ENCODE measurements around the gene BDKRB2.
A peak's percentile ranks its signal among the peaks of the same experiment; 100 is the strongest.

Gene BDKRB2

DNA sequence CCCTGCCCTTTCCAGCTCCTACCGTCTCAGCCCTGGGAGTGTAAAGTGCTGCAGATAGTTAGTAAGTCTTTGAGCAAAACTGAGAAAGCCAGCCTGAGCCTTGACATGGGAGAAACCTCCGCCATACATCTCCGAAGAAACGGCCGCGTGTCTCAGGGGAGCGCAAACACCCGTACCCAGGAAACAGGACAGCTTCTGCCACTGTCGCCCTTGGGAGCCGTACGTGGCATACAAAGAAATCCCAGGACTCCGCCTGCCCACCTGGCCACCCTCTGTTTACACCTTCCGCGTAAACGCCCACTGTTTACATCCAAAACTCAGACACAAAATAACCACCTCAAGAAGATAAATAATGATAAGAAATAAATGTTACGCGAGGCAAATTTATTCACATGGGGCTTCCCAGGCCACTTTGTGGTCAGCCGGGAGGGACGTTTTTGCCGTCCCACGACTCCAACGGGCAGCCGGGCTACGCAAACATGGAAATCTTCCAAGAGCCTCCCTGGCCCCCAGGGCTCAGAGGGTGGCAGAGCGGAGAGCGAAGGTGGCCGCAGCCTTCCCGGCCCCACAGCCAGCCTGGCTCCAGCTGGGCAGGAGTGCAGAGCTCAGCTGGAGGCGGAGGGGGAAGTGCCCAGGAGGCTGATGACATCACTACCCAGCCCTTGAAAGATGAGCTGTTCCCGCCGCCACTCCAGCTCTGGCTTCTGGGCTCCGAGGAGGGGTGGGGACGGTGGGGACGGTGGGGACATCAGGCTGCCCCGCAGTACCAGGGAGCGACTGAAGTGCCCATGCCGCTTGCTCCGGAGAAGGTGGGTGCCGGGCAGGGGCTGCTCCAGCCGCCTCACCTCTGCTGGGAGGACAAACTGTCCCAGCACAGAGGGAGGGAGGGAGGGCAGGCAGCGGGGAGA is at the start of gene BDKRB2:
BDKRB2 (plus strand) TSS at position 689 of the 908 bp plus-strand sequence. CDS start 32,269 bp downstream, outside the sequence.
- peak; percentile 59 for DNase-seq (ENCODE audit: low spot score)

DNA sequence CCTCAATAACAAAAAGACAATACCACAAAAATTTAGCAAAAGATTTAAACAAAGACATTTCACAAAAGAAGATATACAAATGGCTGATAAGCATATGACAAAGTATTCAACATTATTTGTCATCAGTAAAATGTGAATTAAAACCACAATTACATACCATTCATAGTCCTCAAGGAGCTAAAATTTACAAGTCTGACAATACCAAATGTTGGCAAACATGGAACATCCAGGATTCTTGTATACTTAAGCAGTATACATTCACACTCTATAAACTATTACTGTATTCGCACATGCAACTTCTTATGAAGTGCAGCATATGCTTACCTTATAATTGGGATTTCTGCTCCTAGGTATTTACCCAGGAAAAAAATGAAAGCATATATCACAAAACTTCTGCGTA is 49.7 kb upstream of the BDKRB2 start:
- DNase-seq (ENCODE audit: low spot score) = no peak

DNA sequence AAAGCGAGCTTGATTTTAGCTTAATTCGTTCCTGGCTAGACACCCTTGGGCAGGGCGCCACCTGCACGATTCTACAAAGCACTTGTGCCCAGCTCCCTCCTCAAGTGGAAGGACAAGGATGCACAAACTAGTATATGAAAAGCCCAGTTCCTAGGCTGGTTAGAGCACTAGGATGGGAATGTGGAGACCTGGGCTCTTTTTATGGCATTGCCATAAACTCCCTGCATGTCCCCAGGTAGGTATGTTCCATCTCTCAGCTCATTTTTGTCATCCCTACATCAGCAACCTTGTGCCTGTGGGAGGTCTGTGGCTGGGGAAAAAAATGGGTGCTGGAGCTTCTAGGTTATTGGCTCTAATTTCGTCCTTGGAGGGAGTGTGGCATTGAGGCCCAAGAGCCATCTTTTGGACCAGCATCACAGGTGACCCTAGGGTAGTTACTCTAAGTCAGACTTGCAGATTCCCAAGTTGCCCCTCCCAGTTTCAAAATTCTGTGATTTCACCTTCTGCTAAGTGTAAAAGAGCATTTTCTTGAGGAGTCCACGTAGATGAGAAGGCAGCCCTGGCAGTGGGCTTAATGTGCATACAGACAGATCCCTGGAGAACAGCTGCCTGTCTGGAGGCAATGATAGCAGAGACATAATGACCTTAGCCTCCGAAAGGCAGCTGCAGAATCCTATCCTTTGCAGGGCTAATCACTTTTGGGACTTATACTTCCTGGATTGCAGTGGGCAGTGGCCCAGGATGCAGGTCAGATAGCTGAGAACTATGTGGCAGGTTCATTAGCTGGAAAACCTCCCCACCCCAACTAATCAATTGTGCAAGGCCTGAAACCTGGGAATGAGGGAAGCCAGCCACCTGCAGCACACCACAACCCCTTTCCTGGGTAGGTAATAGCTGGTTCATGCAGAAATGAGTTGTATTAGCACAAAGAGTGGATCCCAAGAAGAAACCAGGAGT is 47.6 kb upstream of the BDKRB2 start:
- DNase-seq (ENCODE audit: low spot score) = no peak

DNA sequence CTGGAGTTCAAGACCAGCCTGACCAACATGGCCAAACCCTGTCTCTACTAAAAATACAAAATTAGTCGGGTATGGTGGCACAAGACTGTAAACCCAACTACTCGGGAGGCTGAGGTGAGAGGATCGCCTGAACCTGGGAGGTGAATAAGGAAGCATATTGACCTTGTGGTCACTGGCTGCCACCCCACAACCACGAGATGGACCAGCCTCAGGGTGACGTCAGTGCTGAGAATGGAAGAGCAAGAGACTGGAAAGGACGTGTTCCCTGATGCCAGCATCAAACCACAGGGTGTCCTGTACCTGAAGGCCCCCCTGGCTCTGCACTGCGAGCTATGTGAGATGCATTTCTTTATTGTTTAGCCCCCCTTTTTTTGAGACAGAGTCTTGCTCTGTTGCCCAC is 45.9 kb upstream of the BDKRB2 start:
- no peak for DNase-seq (ENCODE audit: low spot score)

DNA sequence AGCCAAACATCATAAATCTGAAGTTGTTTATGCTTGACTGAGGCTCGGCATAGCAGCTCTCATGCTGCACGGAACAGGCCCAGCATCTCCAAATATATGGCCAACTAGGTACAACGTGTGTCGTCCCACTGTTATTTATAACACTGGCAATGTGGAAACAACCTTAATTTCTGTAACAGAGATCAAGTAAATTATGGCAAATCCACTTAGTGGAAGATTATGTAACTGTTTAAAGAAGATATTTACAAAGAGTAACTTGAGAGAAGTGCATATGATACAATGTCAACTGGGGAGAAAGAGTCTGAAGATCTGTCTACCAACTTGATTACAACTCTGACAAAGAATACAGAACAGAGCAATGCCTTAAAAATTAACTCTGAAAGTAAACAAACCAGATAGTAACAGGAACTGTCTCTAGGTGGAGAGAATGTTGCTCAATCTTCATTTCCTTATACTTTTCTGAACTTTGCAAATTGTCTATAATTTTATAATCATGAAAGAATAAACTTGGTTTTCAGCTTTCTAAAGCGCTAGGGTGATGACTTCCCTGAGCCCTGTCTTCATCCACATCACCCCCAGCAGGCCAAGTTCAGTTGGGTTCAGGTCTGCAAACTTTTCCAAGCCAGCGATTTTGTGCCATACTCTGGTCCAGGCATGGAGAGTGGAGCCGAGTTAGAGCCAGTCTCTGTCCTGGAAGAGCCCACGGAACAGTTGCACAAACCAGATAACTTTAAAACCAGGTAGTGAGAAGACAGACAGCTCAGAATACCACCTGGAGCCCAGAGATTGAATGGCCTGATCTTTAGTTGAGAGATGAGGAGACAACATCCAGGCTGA is 44.3 kb upstream of the BDKRB2 start:
- no peak for DNase-seq (ENCODE audit: low spot score)

DNA sequence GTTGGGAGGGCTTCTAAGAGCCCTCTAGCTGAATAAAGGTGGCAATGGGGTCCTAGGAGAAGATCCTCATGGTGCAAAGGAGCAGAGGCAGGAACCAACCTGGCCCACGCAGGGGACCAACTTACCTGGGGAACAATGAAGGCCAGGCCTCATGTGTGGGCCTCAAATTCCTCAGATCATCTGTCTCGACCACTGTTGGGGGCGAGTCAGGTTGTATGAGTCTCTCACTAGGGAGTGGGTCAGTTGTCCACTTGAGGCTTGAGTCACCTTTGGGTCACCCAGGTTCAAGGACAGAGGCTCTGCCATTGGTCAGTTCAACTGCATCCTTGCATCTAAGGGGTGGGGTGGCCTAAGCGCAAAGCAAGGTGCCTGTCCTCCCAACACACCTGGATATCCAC is 43.7 kb upstream of the BDKRB2 start:
- DNase-seq (ENCODE audit: low spot score) = no peak

DNA sequence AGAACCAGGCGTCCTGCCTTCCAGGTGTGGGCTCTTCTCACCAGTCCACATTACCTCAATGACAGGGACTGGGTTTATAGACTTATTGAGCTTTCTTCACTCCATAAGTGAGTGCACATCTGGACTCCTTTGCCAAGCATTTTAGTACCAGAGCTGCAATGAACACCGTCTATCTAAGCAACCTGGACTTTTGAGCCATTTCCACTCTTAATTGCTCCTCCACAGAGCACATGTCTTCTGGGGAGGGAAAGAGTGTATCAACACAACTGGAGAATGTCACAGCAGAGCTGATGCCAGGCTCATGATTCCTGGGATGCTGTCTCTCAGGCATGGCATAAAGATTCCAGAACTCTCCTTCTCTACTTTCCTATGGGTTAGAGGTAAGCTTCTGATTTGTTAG is 43.0 kb upstream of the BDKRB2 start:
- DNase-seq (ENCODE audit: low spot score) = no peak

DNA sequence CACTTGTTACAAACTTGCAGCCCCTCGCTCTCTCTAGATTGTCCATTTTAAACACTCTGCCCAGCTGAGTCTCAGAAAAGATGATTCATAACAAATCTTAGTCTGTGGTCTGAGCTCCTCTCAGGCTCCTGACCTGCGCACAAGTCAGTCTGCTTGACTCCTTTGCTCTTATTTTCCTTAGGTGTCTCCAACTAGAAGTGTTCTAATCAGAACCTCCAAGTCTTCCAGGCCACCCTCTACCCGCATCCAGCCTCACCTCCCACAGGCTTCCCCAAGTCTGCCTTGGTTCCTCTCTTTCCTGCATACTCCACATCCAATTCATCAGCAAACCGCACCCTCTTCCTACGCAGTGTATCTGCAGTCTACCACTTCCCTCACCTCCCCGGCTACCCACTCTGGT is 42.4 kb upstream of the BDKRB2 start:
- no peak for DNase-seq (ENCODE audit: low spot score)

DNA sequence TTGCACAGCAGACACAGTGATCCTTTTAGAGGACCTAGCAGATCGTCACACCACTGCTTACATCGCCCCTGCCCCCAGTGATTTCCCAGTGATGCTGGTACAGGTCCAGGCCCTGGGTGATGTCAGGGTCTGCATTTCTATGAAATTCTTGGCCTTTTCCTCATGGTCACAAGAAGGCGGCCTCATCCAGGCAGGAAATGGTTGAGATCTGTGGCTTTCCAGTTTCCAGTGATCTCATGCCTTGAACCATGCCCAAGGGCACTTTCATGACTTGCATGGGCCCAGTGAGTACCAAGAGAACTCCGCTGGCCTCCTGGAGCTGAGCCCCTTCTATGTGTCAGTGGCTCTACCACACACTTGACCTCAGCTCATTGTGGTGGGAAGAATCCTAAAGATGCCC is 41.9 kb upstream of the BDKRB2 start:
- DNase-seq (ENCODE audit: low spot score) = no peak

DNA sequence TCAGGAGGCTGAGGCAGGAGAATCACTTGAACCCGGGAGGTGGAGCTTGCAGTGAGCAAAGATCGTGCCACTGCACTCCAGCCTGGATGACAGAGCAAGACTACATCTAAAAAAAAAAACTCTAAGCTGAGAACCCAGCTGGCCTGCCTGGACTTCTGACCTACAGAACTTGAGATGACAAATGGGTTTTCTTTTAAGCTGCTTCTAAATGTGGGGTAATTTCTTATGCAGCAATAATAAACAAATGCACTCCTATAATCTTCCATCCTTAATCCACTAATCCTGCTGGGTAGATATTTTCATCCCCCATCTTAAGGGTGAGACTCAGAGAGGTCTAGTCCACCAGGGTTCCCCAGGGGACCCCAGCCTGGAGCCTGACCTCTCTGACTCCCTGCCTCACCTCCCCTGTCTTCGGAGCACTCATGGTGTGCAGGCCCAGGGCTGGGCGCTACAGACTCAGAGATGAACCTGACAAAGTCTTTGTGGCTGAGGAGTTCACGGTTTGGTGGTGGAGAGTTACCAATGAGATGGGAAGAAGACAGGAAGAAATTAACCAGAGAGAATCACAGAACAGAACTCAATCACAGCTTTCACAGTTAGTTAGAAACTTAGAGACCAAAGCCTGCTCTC is 39.7 kb upstream of the BDKRB2 start:
- no peak for DNase-seq (ENCODE audit: low spot score)

DNA sequence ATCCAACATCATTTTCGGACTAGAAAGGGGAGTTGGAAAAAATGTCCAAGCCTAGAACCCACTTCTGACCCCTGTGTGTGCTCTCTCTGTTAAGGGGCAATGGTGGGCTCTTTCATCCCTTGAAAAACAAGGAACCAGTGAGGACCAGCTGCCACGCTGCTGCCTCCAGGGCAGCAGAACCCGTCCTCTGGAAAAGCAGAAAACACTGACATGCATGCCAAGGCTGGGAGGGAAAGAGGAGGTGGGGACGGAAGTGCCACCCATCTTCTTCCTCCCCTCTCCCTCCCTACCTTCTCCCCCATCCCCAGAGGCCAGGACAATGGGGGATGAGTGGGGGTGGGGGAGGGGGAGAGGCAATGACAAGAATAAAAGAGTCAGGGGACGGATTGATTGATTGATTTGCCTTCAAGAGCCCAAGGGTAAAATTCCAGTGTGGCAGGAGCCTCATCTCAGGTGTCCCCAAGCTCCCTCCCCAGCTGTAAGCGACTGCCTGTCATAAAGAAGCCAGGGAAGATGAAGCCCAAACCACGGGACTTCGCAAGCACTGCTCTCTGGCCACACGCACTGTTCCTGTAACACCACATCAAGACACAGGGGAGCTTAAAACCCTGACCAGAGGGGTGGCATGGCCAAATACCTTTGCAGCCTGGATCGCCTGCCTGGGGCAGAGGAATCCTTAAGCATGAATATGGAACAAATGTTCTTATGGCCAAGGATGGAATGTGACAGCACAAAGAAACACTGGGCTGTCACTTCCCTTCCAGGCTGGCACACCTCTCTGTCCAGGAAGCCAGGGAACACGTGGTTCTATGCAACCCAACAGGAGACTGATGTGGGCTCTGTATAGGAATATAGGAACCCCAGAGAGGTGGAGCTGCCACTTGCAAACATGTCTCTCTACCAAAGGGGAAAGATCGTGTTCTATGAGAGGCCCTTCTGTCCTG is 38.9 kb upstream of the BDKRB2 start:
- no peak for DNase-seq (ENCODE audit: low spot score)

DNA sequence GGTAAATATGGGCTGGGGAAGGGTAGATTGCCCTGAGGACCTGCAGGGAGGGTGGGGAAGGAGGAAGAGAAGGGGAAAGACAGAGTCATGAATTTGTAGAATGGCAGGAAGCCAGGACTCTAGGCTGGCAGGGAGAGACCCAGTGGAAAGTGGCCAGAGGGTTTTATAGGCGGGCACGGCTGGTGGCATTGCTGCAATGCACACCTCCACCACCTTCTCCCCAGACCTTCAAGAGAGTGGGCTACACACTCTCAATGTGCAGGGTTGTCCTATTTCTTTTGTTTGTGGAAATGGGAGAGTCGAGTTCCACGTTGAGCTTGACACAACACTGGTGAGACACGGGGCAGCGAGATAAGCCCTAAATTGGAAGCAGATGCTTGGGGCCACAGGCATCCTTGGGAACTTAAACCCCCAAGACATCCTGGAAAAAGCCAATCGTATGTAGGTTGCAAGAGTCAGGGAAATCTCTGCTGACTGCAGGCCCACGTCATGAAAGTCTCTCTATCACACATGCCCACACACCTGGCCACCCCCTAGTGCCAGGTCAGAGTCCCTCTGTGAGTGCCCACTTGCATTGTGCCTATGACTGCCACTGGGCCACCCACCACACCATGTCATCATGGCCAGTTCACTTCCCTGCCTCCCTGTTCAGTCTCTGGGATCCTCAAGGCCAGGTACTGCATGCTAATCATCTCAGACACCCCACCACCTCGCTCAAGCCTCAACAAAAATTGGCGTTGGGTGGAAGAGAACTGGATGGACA is 38.0 kb upstream of the BDKRB2 start:
- no peak for DNase-seq (ENCODE audit: low spot score)

DNA sequence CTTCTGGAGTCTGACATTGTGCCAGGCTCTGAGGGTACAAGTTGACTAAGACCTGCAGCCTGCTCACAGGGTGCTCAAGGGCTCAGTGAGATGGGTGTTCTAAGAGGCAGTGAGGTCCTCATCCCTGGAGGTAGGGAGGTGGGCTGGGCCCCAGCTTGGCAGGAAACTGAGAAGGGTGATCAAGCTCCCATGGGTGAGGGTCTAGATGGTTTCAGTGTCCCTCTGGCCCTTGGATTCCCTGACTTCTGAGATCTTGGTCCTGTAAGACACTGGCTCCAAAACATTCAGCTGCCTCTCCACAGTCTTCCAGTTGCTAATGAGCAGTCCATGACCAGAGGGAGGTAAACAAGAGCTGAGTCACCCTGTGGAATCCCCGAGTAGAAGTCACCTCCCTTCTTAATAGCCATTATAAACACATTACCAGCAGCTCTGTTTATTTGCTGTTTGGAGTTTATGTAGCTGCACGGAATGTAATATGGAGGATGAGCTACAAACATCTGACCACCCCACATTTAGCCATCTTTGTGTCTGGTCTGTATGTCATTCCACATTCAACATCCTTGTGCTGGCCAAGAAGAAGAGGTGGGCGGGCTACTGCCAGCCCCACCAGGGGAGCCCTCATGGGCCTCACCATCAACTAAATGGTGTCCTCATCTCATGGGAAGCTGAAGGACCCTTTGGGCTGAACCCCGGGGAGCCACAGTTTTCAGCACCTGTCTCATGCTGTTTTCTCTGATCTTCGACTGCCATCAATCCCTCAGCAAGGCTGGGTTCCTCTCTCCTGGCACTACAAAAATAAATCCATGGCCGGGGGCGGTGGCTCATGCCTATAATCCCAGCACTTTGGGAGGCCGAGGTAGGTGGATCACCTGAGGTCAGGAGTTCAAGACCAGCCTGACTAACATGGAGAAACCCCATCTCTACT is 37.2 kb upstream of the BDKRB2 start:
- no peak for DNase-seq (ENCODE audit: low spot score)

DNA sequence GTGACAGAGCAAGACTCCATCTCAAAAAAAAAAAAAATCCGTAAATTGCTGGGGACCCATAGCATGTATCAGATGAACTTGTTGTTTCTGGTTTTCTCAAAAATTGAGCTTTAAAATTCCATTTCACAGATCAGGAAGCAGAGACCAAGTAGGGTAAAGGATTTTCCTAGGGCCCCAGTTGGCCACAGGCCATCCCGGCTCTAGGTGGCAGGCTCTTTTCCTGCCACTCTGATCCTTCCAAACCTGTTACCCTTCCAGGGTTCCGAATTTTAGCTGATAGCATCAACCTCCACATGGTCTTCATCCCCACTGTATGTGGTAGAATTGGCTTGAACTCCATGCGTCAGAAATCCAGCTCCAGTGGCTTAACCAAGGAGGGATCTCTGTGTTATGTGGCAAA is 36.1 kb upstream of the BDKRB2 start:
- no peak for DNase-seq (ENCODE audit: low spot score)

DNA sequence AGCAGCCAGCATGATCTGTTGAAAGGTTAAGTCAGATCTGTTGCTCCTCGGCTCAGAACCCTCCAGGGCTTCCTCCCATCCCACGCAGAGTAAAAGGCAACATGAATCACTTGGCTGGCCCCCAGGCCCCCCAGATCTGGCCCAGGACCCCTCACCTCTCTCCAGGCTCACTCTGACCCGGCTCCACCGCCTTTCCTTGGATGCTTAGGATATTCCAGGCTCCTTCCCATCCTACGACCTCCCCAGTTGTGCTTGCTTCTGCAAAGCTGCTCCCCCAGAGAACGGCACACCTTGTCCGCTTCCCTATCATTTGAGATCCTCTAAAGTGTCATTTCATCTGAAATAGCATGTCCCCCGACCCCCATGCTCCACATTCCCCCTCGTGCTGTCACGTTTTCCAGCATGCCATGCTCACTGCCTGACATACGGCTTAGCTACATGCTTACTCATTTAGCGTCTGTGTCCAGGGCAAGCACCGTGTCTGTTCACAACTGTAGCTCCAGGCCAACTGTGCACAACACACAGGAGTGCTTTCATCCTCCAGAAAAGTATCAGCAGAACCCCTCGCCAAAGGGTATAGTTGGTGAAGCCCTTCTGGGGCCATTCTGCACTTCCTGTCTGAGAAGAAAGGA is 33.6 kb upstream of the BDKRB2 start:
- DNase-seq (ENCODE audit: low spot score) = no peak

DNA sequence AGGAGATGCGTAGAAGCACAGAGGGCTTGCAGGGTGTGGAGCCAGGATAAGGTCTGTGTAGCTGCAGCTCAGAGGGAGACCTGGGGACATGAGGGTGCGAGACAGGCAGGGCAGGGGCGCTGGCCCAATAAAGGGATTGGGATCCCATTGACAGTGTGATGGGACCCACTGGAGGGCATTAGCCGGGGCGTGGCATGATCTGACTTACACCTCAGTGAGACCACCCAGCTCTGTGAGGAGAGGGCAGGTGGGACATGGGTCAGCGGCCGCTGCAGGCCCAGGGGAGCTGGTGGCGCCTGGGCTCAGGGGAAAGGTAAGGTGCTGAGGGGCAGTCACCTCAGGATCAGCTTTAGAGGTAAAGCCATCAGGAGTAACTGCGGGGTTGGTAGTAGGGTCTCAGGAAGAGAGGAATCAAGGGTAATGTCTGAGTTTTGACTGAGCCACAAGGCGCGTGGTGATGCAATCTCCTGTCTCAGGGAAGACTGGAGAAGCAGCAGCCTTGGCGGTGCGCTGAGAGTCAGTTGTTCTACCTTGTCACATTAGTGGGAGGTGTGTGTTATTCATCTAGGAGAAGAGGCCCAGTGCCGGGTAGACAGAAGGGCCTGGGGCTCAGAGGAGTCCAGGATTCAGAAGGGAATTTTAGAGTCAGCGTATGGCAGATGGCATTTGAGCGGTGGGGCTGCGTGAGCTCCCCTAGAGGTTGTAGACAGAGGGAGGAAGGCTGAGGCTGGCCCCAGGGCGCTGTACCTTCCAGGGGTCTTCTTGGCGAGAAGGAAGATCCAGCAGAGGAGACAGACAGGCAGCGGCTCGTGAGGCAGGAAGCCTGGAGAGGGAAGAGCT is 30.8 kb upstream of the BDKRB2 start:
- no peak for DNase-seq (ENCODE audit: low spot score)

DNA sequence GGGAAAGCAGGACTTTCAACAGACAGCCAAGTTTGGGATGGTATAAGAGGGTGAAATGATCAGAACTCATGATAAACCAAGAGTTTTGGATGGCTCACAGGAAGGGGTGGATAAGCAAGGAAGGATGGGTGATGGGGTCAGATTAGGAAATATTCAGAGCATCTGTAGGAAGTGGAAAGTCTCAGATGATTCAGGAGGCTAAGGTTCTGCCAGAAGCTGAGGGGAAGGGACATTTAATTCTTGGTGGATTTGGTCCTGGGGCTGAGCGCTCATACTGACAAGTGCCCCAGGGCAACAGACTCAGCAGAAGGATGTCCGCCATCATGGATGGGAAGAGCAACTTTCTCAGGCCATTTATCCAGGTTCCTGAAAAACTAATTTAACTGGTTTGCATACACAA is 28.4 kb upstream of the BDKRB2 start:
- DNase-seq (ENCODE audit: low spot score) = no peak
